Measurements from ENCODE around the gene CACNA2D4.

CACNA2D4 gene

GRCh38 chr12:1870998-1871917 lies 47.2 kb downstream of the CACNA2D4 start:
- DNase-seq = no peak

GRCh38 chr12:1870086-1870485 lies 48.4 kb downstream of the CACNA2D4 start:
- DNase-seq = no peak

GRCh38 chr12:1869145-1869544 lies 49.3 kb downstream of the CACNA2D4 start:
- DNase-seq = no peak

GRCh38 chr12:1865284-1865866 lies 53.1 kb downstream of the CACNA2D4 start:
- DNase-seq = no peak

- no peak for DNase-seq
Observed at GRCh38 chr12:1864867-1865266, 53.6 kb downstream of the CACNA2D4 start.

GRCh38 chr12:1864456-1864855 lies 54.0 kb downstream of the CACNA2D4 start:
- no peak for DNase-seq

GRCh38 chr12:1863823-1864222 lies 54.6 kb downstream of the CACNA2D4 start:
- no peak for DNase-seq

GRCh38 chr12:1862973-1863372 lies 55.5 kb downstream of the CACNA2D4 start:
- DNase-seq = no peak

- no peak for DNase-seq
Observed at GRCh38 chr12:1859643-1860042, 58.8 kb downstream of the CACNA2D4 start.

- DNase-seq = no peak
Observed at GRCh38 chr12:1858456-1858855, 60.0 kb downstream of the CACNA2D4 start.

- DNase-seq = no peak
Observed at GRCh38 chr12:1857821-1858220, 60.6 kb downstream of the CACNA2D4 start.

- DNase-seq = no peak
Observed at GRCh38 chr12:1857086-1857485, 61.4 kb downstream of the CACNA2D4 start.

- DNase-seq = no peak
Observed at GRCh38 chr12:1855241-1855640, 63.2 kb downstream of the CACNA2D4 start.

- DNase-seq = no peak
Observed at GRCh38 chr12:1853716-1854115, 64.7 kb downstream of the CACNA2D4 start.

- DNase-seq = no peak
Observed at GRCh38 chr12:1852076-1852475, 66.4 kb downstream of the CACNA2D4 start.

GRCh38 chr12:1851151-1851701 lies 67.2 kb downstream of the CACNA2D4 start:
- DNase-seq = no peak

GRCh38 chr12:1848745-1849144 lies 69.7 kb downstream of the CACNA2D4 start:
- no peak for DNase-seq

- no peak for DNase-seq
Observed at GRCh38 chr12:1848146-1848545, 70.3 kb downstream of the CACNA2D4 start.

GRCh38 chr12:1847411-1847810 lies 71.0 kb downstream of the CACNA2D4 start:
- DNase-seq = no peak

GRCh38 chr12:1846421-1847405 lies 71.7 kb downstream of the CACNA2D4 start:
- DNase-seq = no peak

- no peak for DNase-seq
Observed at GRCh38 chr12:1845886-1846285, 72.6 kb downstream of the CACNA2D4 start.

- no peak for DNase-seq
Observed at GRCh38 chr12:1845427-1845826, 73.0 kb downstream of the CACNA2D4 start.
